ENCODE results near the gene KIAA1958.
A peak's percentile ranks its signal among the peaks of the same experiment; 100 is the strongest.

KIAA1958 gene

DNA sequence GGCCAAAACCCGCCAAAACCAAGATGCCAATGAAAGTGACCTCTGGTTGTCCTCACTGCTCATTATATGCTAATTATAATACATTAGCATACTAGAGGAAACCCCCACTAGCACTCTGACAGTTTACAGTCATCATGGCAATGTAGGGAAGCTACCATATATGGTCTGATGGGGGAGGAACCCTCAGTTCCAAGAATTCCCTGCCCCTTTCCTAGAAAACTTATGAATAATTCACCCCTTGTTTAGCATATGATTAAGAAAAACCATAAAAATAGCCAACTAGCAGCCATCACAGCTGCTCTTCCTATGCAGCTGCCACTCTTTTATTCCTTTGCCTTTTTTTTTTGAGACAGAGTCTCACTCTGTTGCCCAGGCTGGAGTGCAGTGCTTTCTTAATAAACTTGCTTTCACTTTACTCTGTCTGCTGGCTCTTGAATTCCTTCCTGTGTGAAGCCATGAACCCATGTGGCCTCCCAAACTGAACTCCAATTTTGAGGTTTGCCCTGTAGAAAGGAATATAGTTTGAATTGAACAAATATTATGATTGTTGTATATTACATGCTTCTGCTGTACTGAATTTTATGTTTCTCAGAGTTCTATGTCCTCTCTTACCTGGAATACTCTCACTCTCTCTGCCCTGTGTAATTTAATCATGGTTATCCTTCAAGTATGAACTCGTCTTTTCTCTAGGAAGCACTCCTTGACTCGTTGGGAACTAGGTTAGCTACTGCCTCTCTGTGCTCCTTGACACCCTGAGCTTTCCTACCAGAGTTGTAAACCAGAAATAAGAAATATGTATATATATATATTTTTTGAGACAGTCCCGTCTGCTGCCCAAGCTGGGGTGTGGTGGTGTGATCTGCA lies 59.8 kb downstream of the KIAA1958 start:
- Histone ChIP-seq H3K79me2 (ENCODE audit: insufficient read depth, low read length) (peaks cover 79% of the 10 kb centered on the region), H3K4me3 (ENCODE audit: low read length, poor library complexity, severe bottlenecking) (no peak overlapping the region), H3K9ac (ENCODE audit: low read depth, low read length, poor library complexity, severe bottlenecking) (no peak overlapping the region)

DNA sequence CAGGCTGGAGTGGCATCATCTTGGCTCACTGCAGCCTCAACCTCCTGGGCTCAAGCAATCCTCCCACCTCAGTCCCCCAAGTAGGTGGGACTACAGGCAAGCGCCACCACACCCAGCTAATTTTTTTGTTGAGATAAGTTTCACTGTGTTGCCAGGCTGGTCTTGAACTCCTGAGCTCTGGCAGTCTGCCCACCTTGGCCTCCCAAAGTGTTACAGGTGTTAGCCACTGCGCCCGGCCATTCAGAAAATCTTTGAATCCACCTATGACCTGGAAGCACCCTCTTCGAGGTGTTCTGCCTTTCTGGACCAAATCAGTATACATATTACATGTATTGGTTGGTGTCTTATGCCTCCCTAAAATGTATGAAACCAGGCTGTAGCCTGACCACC lies 61.4 kb downstream of the KIAA1958 start:
- no peaks in the 10 kb centered on the region for H3K36me3 ChIP-seq (ENCODE audit: insufficient read depth, low read length)
- no peak overlapping the region for H3K4me3 ChIP-seq (ENCODE audit: low read length, poor library complexity, severe bottlenecking)
- peaks cover 13% of the 10 kb centered on the region for H3K4me1 ChIP-seq (ENCODE audit: insufficient read depth, low read length, poor library complexity, severe bottlenecking)
- peaks cover 85% of the 10 kb centered on the region for H3K79me2 ChIP-seq (ENCODE audit: insufficient read depth, low read length)
- H3K9me2 ChIP-seq (replicated peaks; ENCODE audit: low read depth, low read length) = no peaks in the 10 kb centered on the region
- H3K27me3 ChIP-seq (ENCODE audit: insufficient read depth, low read length, poor library complexity, severe bottlenecking) = no peaks in the 10 kb centered on the region
- peaks cover 38% of the 10 kb centered on the region for H4K20me1 ChIP-seq (ENCODE audit: insufficient read depth, low read length, poor library complexity, severe bottlenecking)
- H3K9ac ChIP-seq (ENCODE audit: low read depth, low read length, poor library complexity, severe bottlenecking) = no peak overlapping the region
- no peaks in the 10 kb centered on the region for H3F3A ChIP-seq (ENCODE audit: low read depth)
- no peak overlapping the region for H3K4me2 ChIP-seq (ENCODE audit: low read depth, low read length, poor library complexity, severe bottlenecking)
- no peak overlapping the region for H2AFZ ChIP-seq (ENCODE audit: low read length)
- no peaks in the 10 kb centered on the region for H3K9me3 ChIP-seq (ENCODE audit: insufficient read depth, low read depth, low read length)
- no peak for TF ChIP-seq EZH2phosphoT487 (IDR thresholded peaks at IDR 0.05; ENCODE audit: borderline replicate concordance)
- no peak for TF ChIP-seq CTCF (conservative IDR thresholded peaks at IDR 0.05; ENCODE audit: low read length)

More for the DNA sequence above, 59.8 kb downstream of the KIAA1958 start:
- Histone ChIP-seq H3K4me2 (ENCODE audit: low read depth, low read length, poor library complexity, severe bottlenecking) (peak overlapping the region; percentile 54), H3K27me3 (ENCODE audit: insufficient read depth, low read length, poor library complexity, severe bottlenecking) (no peaks in the 10 kb centered on the region), H3K9me3 (ENCODE audit: insufficient read depth, low read depth, low read length) (no peaks in the 10 kb centered on the region), H3K4me1 (ENCODE audit: insufficient read depth, low read length, poor library complexity, severe bottlenecking) (peaks cover 13% of the 10 kb centered on the region), H3F3A (ENCODE audit: low read depth) (no peaks in the 10 kb centered on the region), H3K9me2 (replicated peaks; ENCODE audit: low read depth, low read length) (no peaks in the 10 kb centered on the region), H4K20me1 (ENCODE audit: insufficient read depth, low read length, poor library complexity, severe bottlenecking) (peaks cover 36% of the 10 kb centered on the region), H2AFZ (ENCODE audit: low read length) (no peak overlapping the region), H3K36me3 (ENCODE audit: insufficient read depth, low read length) (no peaks in the 10 kb centered on the region)
- TF ChIP-seq EZH2phosphoT487 (IDR thresholded peaks at IDR 0.05; ENCODE audit: borderline replicate concordance) (no peak), CTCF (conservative IDR thresholded peaks at IDR 0.05; ENCODE audit: low read length) (no peak)

DNA sequence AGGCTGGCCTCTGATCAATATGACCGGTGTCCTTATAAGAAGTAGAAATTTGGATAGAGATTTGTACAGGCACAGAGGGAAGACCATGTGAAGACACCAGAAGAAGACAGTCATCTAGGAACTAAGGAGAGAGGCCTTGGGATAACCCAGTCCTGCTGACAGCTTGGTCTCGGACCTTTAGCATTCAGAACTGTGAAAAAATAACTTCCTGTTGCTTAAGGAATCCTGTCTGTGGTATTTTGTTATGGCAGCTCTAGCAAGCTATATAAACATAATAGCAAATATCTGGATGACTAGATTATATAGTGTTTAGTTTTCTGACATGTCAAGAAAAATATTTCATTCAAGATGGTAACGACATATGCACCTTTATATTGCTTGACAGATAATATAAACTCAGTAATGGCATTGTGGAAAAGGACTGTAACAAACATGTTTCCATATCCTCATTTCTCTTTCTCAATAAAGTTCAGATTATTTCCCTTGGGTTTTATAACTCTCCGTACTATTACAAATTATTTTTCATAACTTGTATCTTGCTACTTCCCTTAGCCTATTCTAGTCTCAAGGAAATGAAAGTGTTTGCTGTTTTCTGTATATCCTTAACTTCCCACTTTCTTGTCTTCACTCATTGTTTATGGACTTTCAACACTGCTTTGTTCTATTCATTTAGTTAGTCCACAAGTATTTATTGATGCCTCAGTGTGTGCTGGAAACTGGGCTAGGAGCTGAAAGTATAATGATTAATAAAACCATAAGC lies 62.4 kb downstream of the KIAA1958 start:
- TF ChIP-seq EZH2phosphoT487 (IDR thresholded peaks at IDR 0.05; ENCODE audit: borderline replicate concordance) = no peak
- no peak for TF ChIP-seq CTCF (conservative IDR thresholded peaks at IDR 0.05; ENCODE audit: low read length)
- H4K20me1 ChIP-seq (ENCODE audit: insufficient read depth, low read length, poor library complexity, severe bottlenecking) = peaks cover 34% of the 10 kb centered on the region
- no peaks in the 10 kb centered on the region for H3F3A ChIP-seq (ENCODE audit: low read depth)
- H3K9ac ChIP-seq (ENCODE audit: low read depth, low read length, poor library complexity, severe bottlenecking) = no peak overlapping the region
- peaks cover 85% of the 10 kb centered on the region for H3K79me2 ChIP-seq (ENCODE audit: insufficient read depth, low read length)
- H3K9me3 ChIP-seq (ENCODE audit: insufficient read depth, low read depth, low read length) = no peaks in the 10 kb centered on the region
- H3K4me2 ChIP-seq (ENCODE audit: low read depth, low read length, poor library complexity, severe bottlenecking) = no peak overlapping the region
- H3K4me3 ChIP-seq (ENCODE audit: low read length, poor library complexity, severe bottlenecking) = no peak overlapping the region
- no peaks in the 10 kb centered on the region for H3K27me3 ChIP-seq (ENCODE audit: insufficient read depth, low read length, poor library complexity, severe bottlenecking)
- H3K36me3 ChIP-seq (ENCODE audit: insufficient read depth, low read length) = no peaks in the 10 kb centered on the region
- H3K9me2 ChIP-seq (replicated peaks; ENCODE audit: low read depth, low read length) = no peaks in the 10 kb centered on the region
- H2AFZ ChIP-seq (ENCODE audit: low read length) = no peak overlapping the region
- H3K4me1 ChIP-seq (ENCODE audit: insufficient read depth, low read length, poor library complexity, severe bottlenecking) = peaks cover 13% of the 10 kb centered on the region
